Adrenal gland (tissue), 12 donors: Measurements from ENCODE around the gene VPS4B. TPM values are rescaled to one million over a fixed set of nuclear protein-coding genes. Genes with fewer than 3 reads are reported as not detected.

ENCODE experiments used
- DNase-seq, 7 donors: peaks; one replicate each; pipeline ENCODE4 v3.0.0-alpha.2; 2019 to 2020
- H3K27ac ChIP-seq, 5 donors: fragments of 200-600 bp; sonication (generic) in 4 of 5; 1 replicate in 3 of 5; 2 replicates in 2 of 5; pipeline versions ENCODE4 v1.5.1 to v1.8.0; 2016 to 2020; ENCODE audit warnings: mild to moderate bottlenecking in 1 of 5
- H3K27me3 ChIP-seq: fragments of 200-600 bp; 2 replicates; pipeline ENCODE4 v1.8.0; 2021
- H3K36me3 ChIP-seq, 2 donors: fragments of 200-600 bp; replicated peaks in 1 of 2; 1 replicate in 1 of 2; 2 replicates in 1 of 2; pipeline versions ENCODE4 v1.5.1 to v1.8.0; 2018 to 2022
- H3K4me1 ChIP-seq, 2 donors: fragments of 200-600 bp; replicated peaks in 1 of 2; 1 replicate in 1 of 2; 2 replicates in 1 of 2; pipeline versions ENCODE4 v1.5.1 to v1.8.0; 2018 to 2021
- H3K4me3 ChIP-seq, 4 donors: fragments of 200-600 bp; sonication (generic) in 3 of 4; one replicate each; pipeline ENCODE4 v1.5.1; 2016 to 2018
- H3K9me3 ChIP-seq, 3 donors: fragments of 200-600 bp; sonication (generic) in 1 of 3; replicated peaks in 1 of 3; 1 replicate in 2 of 3; 2 replicates in 1 of 3; pipeline versions ENCODE4 v1.5.1 to v1.8.0; 2016 to 2021
- CTCF ChIP-seq, 6 experiments: fragments of 450-650 bp in 4 of 6; fragments of 200-600 bp in 2 of 6; sonication (generic) in 1 of 6; IDR thresholded peaks; 1 replicate in 5 of 6; 2 replicates in 1 of 6; pipeline versions ENCODE4 v1.5.1 to v1.8.0; 2016 to 2021; ENCODE audit warnings: antibody characterized with exemption in 6 of 6, mild to moderate bottlenecking in 2 of 6, moderate library complexity in 1 of 6
- POLR2A ChIP-seq, 2 donors: fragments of 450-650 bp; IDR thresholded peaks; one replicate each; pipeline ENCODE4 v1.6.1; 2017; ENCODE audit warnings: antibody characterized with exemption in 2 of 2, mild to moderate bottlenecking in 2 of 2, moderate library complexity in 1 of 2
- WGBS, 4 donors: extraction: QIAGEN DNeasy Blood & Tissue Kit in 2 of 4; methylation state at CpG; one replicate each; pipeline versions ENCODE4 v1.1.5 to v1.1.7; 2013 to 2017; 5-methylcytosine and 5-hydroxymethylcytosine counted together
- intact Hi-C, 2 donors: fragments of 100-400 bp; cut with DNase I; formaldehyde crosslinking; loops; one replicate each; pipeline versions ENCODE4 v1.14.1 to v1.15.0; 2022 to 2023
- polyA plus RNA-seq, 3 donors: library from polyadenylated mRNA; stranded (reverse); fragments of 200-250 nt in 2 of 3; fragments of 350-450 nt in 1 of 3; fragmentation: Illumina TruSeq in 1 of 3; extraction: RNeasy Lipid Tissue Mini Kit (QIAGEN cat#74804) in 1 of 3; gene quantifications; one replicate each; pipeline ENCODE4 v1.2.3, GENCODE V29; 2013 to 2014
- total RNA-seq, 9 donors: library from RNA; depleted of rRNA in 4 of 9; stranded (reverse); fragments of >200 nt in 4 of 9; fragments of 120-200 nt in 1 of 9; fragmentation: NEBNext Ultra II Directional in 1 of 9; extraction: Animal tissue kit (Norgen Biotek cat#: 25700) in 1 of 9; gene quantifications; one replicate each; pipeline versions ENCODE4 v1.1.0 to v1.2.4, GENCODE V29; 2013 to 2023
- donor health status: healthy with polysubstance abuse.
- donor health status: Bipolar disorder and iron deficiency.
- donor health status: DM: yes; HTN: yes; CAD: no.
- donor health status: DM: no; HTN: no; CAD: no.
- donor health status: DM: no; HTN: no; CAD: no.
- donor health status: DM: yes; HTN: yes; CAD: no.

VPS4B gene
- total and polyA plus RNA-seq, 12 donors = 6.6 to 58.5 (median 36.1) TPM

DNA sequence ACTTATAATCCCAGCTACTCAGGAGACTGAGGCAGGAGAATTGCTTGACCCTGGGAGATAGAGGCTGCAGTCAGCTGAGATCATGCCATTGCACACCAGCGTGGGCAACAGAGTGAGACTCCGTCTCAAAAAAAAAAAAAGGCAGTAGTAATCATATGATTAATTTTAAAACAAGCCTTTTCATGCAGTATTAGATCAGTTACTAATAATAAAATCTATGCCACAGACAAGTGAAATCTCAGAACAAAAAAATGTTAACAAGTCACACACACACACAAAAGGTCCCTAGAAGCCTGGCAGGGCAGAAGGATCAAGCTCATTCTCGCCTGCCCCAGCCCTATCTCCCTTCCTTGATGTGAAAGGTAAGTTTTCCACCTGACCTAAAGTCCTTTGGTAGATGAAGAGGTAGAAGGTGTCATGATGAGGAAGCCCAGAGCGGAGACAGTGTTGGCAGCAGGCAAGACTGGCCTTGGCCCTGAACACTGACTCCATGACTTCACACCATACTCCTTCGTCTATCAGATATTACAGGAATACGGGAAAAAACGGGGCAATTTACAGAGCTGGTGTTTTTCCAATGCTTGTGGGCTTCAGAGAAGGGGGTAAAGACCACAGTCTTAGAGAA, 65.9 kb downstream of the VPS4B start:
- H3K36me3 ChIP-seq = peaks cover 0 to 85% of the 10 kb centered on the region in 2 donors
- TF ChIP-seq POLR2A (IDR thresholded peaks at IDR 0.05) (no peak), CTCF (IDR thresholded peaks at IDR 0.05) (no peak)
- H3K4me3 ChIP-seq = no peak overlapping the region
- H3K4me1 ChIP-seq = peaks cover 0 to 8% of the 10 kb centered on the region in 2 donors
- H3K27ac ChIP-seq = peak overlapping the region in 2 of 5 donors; percentile 40 to 61
- peak in 4 of 7 donors; percentile 38 to 65 (median 39) for DNase-seq
- WGBS, 4 donors = 55 to 62% (median 58%) methylated on average over 7 of the region's 7 CpGs
- no peaks in the 10 kb centered on the region for H3K27me3 ChIP-seq
- intact Hi-C loops = no loop called here
- no peaks in the 10 kb centered on the region for H3K9me3 ChIP-seq

DNA sequence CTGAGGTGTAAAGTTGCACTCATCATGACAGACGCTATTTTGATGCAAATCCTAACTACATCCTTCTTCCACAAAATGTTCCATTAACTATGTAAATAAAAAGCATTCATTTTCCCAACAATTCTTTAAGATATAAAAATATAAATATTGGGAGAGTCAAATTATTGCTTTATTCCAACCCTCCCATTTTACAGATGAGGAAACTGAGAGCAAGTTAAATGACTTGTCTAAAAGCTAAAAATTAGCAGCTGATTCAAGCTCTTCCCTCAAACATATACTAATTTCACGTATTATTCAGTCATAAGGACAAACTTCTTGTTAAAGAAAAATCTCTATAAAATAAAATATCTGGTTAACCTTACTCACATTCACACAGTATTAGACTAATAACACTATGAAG, 72.0 kb downstream of the VPS4B start:
- intact Hi-C loops = no loop called here
- Histone ChIP-seq H3K4me1 (peaks cover 0 to 14% of the 10 kb centered on the region in 2 donors), H3K4me3 (no peak overlapping the region), H3K9me3 (no peaks in the 10 kb centered on the region), H3K36me3 (peaks cover 0 to 58% of the 10 kb centered on the region in 2 donors), H3K27me3 (no peaks in the 10 kb centered on the region), H3K27ac (no peak overlapping the region)
- TF ChIP-seq CTCF (IDR thresholded peaks at IDR 0.05) = no peak
- no peak for TF ChIP-seq POLR2A (IDR thresholded peaks at IDR 0.05)
- WGBS, 4 donors = 47 to 50% (median 49%) methylated on average over 2 of the region's 2 CpGs
- no peak for DNase-seq

GRCh38 chr18:63348508-63349136, 73.7 kb downstream of the VPS4B start:
- intact Hi-C loops = loop anchor here in 1 of 2 donors (10.0 kb wide), 1 partner anchor 86 kb away; no protein-coding TSS in a partner anchor
- 79 to 82% (median 81%) methylated on average over 7 of the region's 7 CpGs for WGBS, 4 donors
- peak in 3 of 7 donors; percentile 43 to 48 (median 43) for DNase-seq
- Histone ChIP-seq H3K27ac (no peak overlapping the region), H3K27me3 (no peaks in the 10 kb centered on the region), H3K4me3 (no peak overlapping the region), H3K9me3 (no peaks in the 10 kb centered on the region), H3K36me3 (peaks cover 0 to 55% of the 10 kb centered on the region in 2 donors), H3K4me1 (peaks cover 0 to 14% of the 10 kb centered on the region in 2 donors)
- no peak for TF ChIP-seq CTCF (IDR thresholded peaks at IDR 0.05)
- TF ChIP-seq POLR2A (IDR thresholded peaks at IDR 0.05) = no peak

- no peak overlapping the region for H3K4me3 ChIP-seq
- no peaks in the 10 kb centered on the region for H3K27me3 ChIP-seq
- H3K9me3 ChIP-seq = no peaks in the 10 kb centered on the region
- intact Hi-C loops = loop anchor here in 1 of 2 donors (10.0 kb wide), 1 partner anchor 88 kb away; no protein-coding TSS in a partner anchor
- H3K4me1 ChIP-seq = peaks cover 0 to 14% of the 10 kb centered on the region in 2 donors
- H3K27ac ChIP-seq = peak overlapping the region; percentile 25 to 75 (median 43)
- no peak for TF ChIP-seq POLR2A (IDR thresholded peaks at IDR 0.05)
- TF ChIP-seq CTCF (IDR thresholded peaks at IDR 0.05) = no peak
- peaks cover 0 to 56% of the 10 kb centered on the region in 2 donors for H3K36me3 ChIP-seq
- WGBS, 4 donors = 69 to 77% (median 71%) methylated on average over 7 of the region's 7 CpGs
- peak in 4 of 7 donors; percentile 20 to 32 (median 28) for DNase-seq
Observed at GRCh38 chr18:63346480-63347183, 75.6 kb downstream of the VPS4B start.
